ENCODE measurements around the gene INHBB. TPM values are rescaled to one million over a fixed set of nuclear protein-coding genes. Genes with fewer than 3 reads are reported as not detected.
"Not testable (repeated sequence)": the region's sequence is repeated elsewhere in the genome, so short reads cannot be mapped to it uniquely, and the experiment has no call there.

The INHBB gene
- total and polyA plus RNA-seq, 9 of the 15 experiments (the other 6 are each of a cell fraction or from before 2014, with no cell fraction given) = not detected

DNA sequence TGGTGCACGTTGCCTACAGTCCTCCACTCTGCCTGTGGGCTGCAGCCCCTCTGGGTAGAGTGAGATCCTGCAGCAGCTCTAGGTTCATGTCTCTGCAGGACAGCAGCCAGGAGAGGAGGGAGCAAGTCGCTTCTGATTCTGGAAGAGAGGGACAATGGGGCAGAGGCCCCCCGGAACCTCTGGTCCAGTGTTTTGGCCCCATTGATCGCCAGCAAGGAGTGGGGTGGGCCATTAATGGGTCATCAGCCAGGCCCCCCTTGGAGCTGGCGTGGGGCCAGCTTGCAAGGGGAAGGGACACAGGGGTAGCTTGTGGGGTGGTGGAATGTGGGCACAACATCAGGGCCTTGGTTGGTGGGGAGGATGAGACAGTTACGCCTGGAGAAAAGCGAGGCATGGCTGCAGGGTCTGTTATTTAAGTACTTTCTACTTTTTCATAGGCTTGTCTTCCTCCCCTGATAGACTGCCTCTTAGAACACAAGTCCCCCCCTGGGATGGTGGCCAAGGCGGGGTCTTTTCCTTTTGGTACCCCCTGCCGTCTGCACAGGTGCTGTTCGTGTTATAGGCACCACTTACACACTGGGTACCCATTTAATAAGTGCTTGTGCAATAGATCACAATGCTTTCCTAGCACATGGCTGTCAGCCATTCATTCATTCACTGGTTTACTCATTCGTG lies 44.6 kb downstream of the INHBB start:
- ChIA-PET POLR2A (no interaction called here), CTCF (ENCODE audit: low intra/inter-chr PET ratio) (no interaction called here)
- ATAC-seq = no peak
- no peak overlapping the region for H2AFZ ChIP-seq (ENCODE audit: low read depth, low read length)
- H3K4me2 ChIP-seq (ENCODE audit: insufficient read depth, low read length) = no peak overlapping the region
- BruUV-seq (replicated peaks) = no TSS peak
- H3K4me1 ChIP-seq (replicated peaks in 1 of 2; ENCODE audit: control insufficient read depth in 2 of 2, insufficient read depth in 2 of 2, low read length in 2 of 2) = no peaks in the 10 kb centered on the region
- H3K27ac ChIP-seq (ENCODE audit: extremely low read depth, low read depth, low read length) = no peak overlapping the region
- in situ Hi-C loops (cut with MboI) (no loop called here), intact Hi-C loops (cut with micrococcal nuclease) (no loop called here)
- peaks cover 2 to 9% of the 10 kb centered on the region in 2 experiments; a peak in 2 of 5 replicates for H3K27me3 ChIP-seq (ENCODE audit: control insufficient read depth in 2 of 2, insufficient read depth in 2 of 2, low read length in 2 of 2)
- H3K9me3 ChIP-seq (replicated peaks; ENCODE audit: control insufficient read depth, insufficient read depth, low read depth, low read length) = 0 out of 2 replicates have a peak, but pooled peaks cover 2% of the 10 kb centered on the region
- H3K4me3 ChIP-seq = no peak overlapping the region
- no peaks in the 10 kb centered on the region for H4K20me1 ChIP-seq (replicated peaks; ENCODE audit: control insufficient read depth, insufficient read depth, low read length)
- H3K9me1 ChIP-seq (ENCODE audit: control insufficient read depth, insufficient read depth, low read length) = no peaks in the 10 kb centered on the region
- H3K9ac ChIP-seq (ENCODE audit: insufficient read depth in 1 of 2, low read depth in 2 of 2, low read length in 2 of 2) = no peak overlapping the region
- no peak for FAIRE-seq
- no peaks in the 10 kb centered on the region for H3K79me2 ChIP-seq (ENCODE audit: control insufficient read depth, insufficient read depth, low read length)
- WGBS (ENCODE audit: insufficient coverage, low coverage, missing lambda C conversion rate) = 3% methylated on average over 11 of the region's 11 CpGs
- DNase-seq (ENCODE audit: extremely low read depth in 1 of 4, low spot score in 3 of 4) = no peak
- H3K36me3 ChIP-seq (ENCODE audit: control insufficient read depth, insufficient read depth, low read length) = no peaks in the 10 kb centered on the region
- no peak for TF ChIP-seq BRD4 (IDR thresholded peaks at IDR 0.05)
- TF ChIP-seq, protein P1, sequence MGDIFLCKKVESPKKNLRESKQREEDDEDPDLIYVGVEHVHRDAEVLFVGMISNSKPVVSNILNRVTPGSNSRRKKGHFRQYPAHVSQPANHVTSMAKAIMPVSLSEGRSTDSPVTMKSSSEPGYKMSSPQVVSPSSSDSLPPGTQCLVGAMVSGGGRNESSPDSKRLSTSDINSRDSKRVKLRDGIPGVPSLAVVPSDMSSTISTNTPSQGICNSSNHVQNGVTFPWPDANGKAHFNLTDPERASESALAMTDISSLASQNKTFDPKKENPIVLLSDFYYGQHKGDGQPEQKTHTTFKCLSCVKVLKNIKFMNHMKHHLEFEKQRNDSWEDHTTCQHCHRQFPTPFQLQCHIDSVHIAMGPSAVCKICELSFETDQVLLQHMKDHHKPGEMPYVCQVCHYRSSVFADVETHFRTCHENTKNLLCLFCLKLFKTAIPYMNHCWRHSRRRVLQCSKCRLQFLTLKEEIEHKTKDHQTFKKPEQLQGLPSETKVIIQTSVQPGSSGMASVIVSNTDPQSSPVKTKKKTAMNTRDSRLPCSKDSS (IDR thresholded peaks at IDR 0.05; ENCODE audit: low read depth, partially characterized antibody) = no peak
- 0 out of 2 replicates have a peak, but pooled peaks have one; percentile 9 for TF ChIP-seq NFIC (IDR thresholded peaks at IDR 0.05)
- no peak for TF ChIP-seq TAF7 (tag; IDR thresholded peaks at IDR 0.05)

DNA sequence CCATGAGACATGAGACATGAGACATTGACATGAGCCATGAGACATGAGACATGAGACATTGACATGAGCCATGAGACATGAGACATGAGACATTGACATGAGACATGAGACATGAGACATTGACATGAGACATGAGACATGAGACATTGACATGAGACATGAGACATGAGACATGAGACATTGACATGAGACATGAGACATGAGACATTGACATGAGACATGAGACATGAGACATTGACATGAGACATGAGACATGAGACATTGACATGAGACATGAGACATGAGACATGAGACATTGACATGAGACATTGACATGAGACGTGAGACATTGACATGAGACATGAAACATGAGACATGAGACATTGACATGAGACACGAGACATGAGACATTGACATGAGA lies 45.4 kb downstream of the INHBB start:
- BruUV-seq (replicated peaks); H3K4me3 ChIP-seq; H3K4me1 ChIP-seq (replicated peaks in 1 of 2; ENCODE audit: control insufficient read depth in 2 of 2, insufficient read depth in 2 of 2, low read length in 2 of 2); H3K36me3 ChIP-seq (ENCODE audit: control insufficient read depth, insufficient read depth, low read length); H3K4me2 ChIP-seq (ENCODE audit: insufficient read depth, low read length); POLR2A ChIA-PET; H4K20me1 ChIP-seq (replicated peaks; ENCODE audit: control insufficient read depth, insufficient read depth, low read length); H2AFZ ChIP-seq (ENCODE audit: low read depth, low read length); FAIRE-seq; H3K9me3 ChIP-seq (replicated peaks; ENCODE audit: control insufficient read depth, insufficient read depth, low read depth, low read length); in situ Hi-C loops (cut with MboI); H3K9me1 ChIP-seq (ENCODE audit: control insufficient read depth, insufficient read depth, low read length); H3K9ac ChIP-seq (ENCODE audit: insufficient read depth in 1 of 2, low read depth in 2 of 2, low read length in 2 of 2); H3K79me2 ChIP-seq (ENCODE audit: control insufficient read depth, insufficient read depth, low read length); DNase-seq (ENCODE audit: extremely low read depth in 1 of 4, low spot score in 3 of 4); intact Hi-C loops (cut with micrococcal nuclease); ATAC-seq; CTCF ChIA-PET (ENCODE audit: low intra/inter-chr PET ratio); H3K27ac ChIP-seq (ENCODE audit: extremely low read depth, low read depth, low read length): not testable (repeated sequence)
- H3K27me3 ChIP-seq (ENCODE audit: control insufficient read depth in 2 of 2, insufficient read depth in 2 of 2, low read length in 2 of 2) = peaks cover 2 to 18% of the 10 kb centered on the region in 2 experiments; a peak in 2 of 5 replicates
- WGBS (ENCODE audit: insufficient coverage, low coverage, missing lambda C conversion rate) = 0% methylated on average over 2 of the region's 2 CpGs

Data from K562 (cell line).